ENCODE results near the gene NTN5. TPM values are rescaled to one million over a fixed set of nuclear protein-coding genes. Genes with fewer than 3 reads are reported as not detected.

Gene NTN5
- total and polyA plus RNA-seq, 9 of the 15 experiments (the other 6 are each of a cell fraction or from before 2014, with no cell fraction given): not detected

DNA sequence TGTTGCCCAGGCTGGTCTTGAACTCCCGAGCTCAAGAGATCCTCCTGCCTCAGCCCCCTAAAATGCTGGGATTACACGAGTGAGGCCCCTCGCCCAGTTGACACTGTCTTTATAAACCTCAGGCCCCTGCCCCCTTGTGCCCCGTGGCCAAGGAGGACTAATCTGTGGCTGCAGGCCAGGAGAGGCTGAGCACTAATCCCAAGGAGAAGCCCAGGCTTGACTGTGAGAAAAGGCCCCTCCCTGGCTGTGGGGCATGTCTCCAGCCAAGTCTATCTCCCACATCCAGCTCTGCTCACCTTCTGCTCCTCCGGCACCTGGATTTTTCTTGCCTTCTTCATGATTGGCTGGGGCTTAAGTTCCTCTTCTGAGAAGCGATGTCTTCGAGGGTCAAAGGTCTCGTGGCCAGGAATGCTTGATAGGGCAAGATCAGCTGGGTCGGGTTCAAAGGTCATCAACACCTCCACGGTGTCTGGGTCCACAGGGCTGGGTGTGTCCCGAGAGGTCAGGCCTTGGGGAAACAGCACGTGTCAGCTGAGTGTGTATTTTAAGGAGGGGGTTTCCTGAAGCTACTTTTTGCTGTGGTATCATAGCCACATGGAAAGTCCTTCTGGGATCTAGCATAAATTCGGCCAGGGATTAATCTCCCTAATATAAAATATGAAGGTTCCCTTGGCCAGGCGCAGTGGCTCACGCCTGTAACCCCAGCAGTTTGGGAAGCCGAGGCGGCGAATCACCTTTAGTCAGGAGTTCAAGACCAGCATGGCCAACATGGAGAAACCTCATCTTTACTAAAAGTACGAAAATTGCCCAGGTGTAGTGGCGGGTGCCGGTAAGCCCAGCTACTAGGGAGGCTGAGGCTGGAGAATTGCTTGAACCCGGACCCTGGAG is 39.4 kb downstream of the NTN5 start (continued):
- TF ChIP-seq, protein P1, sequence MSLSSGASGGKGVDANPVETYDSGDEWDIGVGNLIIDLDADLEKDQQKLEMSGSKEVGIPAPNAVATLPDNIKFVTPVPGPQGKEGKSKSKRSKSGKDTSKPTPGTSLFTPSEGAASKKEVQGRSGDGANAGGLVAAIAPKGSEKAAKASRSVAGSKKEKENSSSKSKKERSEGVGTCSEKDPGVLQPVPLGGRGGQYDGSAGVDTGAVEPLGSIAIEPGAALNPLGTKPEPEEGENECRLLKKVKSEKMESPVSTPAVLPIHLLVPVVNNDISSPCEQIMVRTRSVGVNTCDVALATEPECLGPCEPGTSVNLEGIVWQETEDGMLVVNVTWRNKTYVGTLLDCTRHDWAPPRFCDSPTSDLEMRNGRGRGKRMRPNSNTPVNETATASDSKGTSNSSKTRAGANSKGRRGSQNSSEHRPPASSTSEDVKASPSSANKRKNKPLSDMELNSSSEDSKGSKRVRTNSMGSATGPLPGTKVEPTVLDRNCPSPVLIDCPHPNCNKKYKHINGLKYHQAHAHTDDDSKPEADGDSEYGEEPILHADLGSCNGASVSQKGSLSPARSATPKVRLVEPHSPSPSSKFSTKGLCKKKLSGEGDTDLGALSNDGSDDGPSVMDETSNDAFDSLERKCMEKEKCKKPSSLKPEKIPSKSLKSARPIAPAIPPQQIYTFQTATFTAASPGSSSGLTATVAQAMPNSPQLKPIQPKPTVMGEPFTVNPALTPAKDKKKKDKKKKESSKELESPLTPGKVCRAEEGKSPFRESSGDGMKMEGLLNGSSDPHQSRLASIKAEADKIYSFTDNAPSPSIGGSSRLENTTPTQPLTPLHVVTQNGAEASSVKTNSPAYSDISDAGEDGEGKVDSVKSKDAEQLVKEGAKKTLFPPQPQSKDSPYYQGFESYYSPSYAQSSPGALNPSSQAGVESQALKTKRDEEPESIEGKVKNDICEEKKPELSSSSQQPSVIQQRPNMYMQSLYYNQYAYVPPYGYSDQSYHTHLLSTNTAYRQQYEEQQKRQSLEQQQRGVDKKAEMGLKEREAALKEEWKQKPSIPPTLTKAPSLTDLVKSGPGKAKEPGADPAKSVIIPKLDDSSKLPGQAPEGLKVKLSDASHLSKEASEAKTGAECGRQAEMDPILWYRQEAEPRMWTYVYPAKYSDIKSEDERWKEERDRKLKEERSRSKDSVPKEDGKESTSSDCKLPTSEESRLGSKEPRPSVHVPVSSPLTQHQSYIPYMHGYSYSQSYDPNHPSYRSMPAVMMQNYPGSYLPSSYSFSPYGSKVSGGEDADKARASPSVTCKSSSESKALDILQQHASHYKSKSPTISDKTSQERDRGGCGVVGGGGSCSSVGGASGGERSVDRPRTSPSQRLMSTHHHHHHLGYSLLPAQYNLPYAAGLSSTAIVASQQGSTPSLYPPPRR (CRISPR knock-in tag; IDR thresholded peaks at IDR 0.05; ENCODE audit: borderline replicate concordance): no peak
- TF ChIP-seq, protein P2, sequence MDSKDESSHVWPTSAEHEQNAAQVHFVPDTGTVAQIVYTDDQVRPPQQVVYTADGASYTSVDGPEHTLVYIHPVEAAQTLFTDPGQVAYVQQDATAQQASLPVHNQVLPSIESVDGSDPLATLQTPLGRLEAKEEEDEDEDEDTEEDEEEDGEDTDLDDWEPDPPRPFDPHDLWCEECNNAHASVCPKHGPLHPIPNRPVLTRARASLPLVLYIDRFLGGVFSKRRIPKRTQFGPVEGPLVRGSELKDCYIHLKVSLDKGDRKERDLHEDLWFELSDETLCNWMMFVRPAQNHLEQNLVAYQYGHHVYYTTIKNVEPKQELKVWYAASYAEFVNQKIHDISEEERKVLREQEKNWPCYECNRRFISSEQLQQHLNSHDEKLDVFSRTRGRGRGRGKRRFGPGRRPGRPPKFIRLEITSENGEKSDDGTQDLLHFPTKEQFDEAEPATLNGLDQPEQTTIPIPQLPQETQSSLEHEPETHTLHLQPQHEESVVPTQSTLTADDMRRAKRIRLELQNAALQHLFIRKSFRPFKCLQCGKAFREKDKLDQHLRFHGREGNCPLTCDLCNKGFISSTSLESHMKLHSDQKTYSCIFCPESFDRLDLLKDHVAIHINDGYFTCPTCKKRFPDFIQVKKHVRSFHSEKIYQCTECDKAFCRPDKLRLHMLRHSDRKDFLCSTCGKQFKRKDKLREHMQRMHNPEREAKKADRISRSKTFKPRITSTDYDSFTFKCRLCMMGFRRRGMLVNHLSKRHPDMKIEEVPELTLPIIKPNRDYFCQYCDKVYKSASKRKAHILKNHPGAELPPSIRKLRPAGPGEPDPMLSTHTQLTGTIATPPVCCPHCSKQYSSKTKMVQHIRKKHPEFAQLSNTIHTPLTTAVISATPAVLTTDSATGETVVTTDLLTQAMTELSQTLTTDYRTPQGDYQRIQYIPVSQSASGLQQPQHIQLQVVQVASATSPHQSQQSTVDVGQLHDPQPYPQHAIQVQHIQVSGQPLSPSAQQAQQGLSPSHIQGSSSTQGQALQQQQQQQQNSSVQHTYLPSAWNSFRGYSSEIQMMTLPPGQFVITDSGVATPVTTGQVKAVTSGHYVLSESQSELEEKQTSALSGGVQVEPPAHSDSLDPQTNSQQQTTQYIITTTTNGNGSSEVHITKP (IDR thresholded peaks at IDR 0.05; ENCODE audit: partially characterized antibody): no peak
- TF ChIP-seq ESRRA (IDR thresholded peaks at IDR 0.05; ENCODE audit: borderline replicate concordance, low read depth) (no peak), SRSF3 (IDR thresholded peaks at IDR 0.05; ENCODE audit: insufficient read depth, low read length) (no peak), ILF3 (IDR thresholded peaks at IDR 0.05; ENCODE audit: borderline replicate concordance) (no peak), ZNF165 (CRISPR knock-in tag; IDR thresholded peaks at IDR 0.05; ENCODE audit: borderline replicate concordance) (no peak), ZBTB17 (CRISPR knock-in tag; IDR thresholded peaks at IDR 0.05) (no peak), SRSF1 (IDR thresholded peaks at IDR 0.05; ENCODE audit: low read depth, low read length) (no peak), CEBPG (CRISPR knock-in tag; IDR thresholded peaks at IDR 0.05) (no peak), CEBPG (tag; conservative IDR thresholded peaks at IDR 0.05 in 1 of 2, IDR thresholded peaks at IDR 0.05 in 1 of 2) (no peak), CSDE1 (IDR thresholded peaks at IDR 0.05) (no peak)
- TF ChIP-seq, protein P3, sequence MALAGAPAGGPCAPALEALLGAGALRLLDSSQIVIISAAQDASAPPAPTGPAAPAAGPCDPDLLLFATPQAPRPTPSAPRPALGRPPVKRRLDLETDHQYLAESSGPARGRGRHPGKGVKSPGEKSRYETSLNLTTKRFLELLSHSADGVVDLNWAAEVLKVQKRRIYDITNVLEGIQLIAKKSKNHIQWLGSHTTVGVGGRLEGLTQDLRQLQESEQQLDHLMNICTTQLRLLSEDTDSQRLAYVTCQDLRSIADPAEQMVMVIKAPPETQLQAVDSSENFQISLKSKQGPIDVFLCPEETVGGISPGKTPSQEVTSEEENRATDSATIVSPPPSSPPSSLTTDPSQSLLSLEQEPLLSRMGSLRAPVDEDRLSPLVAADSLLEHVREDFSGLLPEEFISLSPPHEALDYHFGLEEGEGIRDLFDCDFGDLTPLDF (CRISPR knock-in tag; IDR thresholded peaks at IDR 0.05): no peak
- TF ChIP-seq, protein P4, sequence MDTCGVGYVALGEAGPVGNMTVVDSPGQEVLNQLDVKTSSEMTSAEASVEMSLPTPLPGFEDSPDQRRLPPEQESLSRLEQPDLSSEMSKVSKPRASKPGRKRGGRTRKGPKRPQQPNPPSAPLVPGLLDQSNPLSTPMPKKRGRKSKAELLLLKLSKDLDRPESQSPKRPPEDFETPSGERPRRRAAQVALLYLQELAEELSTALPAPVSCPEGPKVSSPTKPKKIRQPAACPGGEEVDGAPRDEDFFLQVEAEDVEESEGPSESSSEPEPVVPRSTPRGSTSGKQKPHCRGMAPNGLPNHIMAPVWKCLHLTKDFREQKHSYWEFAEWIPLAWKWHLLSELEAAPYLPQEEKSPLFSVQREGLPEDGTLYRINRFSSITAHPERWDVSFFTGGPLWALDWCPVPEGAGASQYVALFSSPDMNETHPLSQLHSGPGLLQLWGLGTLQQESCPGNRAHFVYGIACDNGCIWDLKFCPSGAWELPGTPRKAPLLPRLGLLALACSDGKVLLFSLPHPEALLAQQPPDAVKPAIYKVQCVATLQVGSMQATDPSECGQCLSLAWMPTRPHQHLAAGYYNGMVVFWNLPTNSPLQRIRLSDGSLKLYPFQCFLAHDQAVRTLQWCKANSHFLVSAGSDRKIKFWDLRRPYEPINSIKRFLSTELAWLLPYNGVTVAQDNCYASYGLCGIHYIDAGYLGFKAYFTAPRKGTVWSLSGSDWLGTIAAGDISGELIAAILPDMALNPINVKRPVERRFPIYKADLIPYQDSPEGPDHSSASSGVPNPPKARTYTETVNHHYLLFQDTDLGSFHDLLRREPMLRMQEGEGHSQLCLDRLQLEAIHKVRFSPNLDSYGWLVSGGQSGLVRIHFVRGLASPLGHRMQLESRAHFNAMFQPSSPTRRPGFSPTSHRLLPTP (IDR thresholded peaks at IDR 0.05; ENCODE audit: borderline replicate concordance, extremely low read depth, insufficient read length): no peak
